HG03139 (cell line): ENCODE data around the gene GBP6.
"Not testable (repeated sequence)": the region's sequence is repeated elsewhere in the genome, so short reads cannot be mapped to it uniquely, and the experiment has no call there.

Experiments used
- ATAC-seq: cut with Tn5 transposase; IDR thresholded peaks from one replicate; pipeline ENCODE4 v1.9.1; 2021; ENCODE audit not compliant: unreplicated experiment

The GBP6 gene

GRCh38 chr1:89369331-89369730 is 5.5 kb downstream of the GBP6 start:
- ATAC-seq: no peak

GRCh38 chr1:89373810-89374209 is 10.0 kb downstream of the GBP6 start:
- ATAC-seq: not testable (repeated sequence)

GRCh38 chr1:89378001-89378400 is 14.1 kb downstream of the GBP6 start:
- no peak for ATAC-seq

GRCh38 chr1:89381618-89382017 is 17.8 kb downstream of the GBP6 start:
- ATAC-seq: no peak

- ATAC-seq: no peak
Measured at GRCh38 chr1:89382479-89382878, 18.6 kb downstream of the GBP6 start.

GRCh38 chr1:89383185-89383584 is 19.3 kb downstream of the GBP6 start:
- no peak for ATAC-seq

GRCh38 chr1:89390707-89391106 is 26.8 kb downstream of the GBP6 start:
- no peak for ATAC-seq

- ATAC-seq: no peak
Measured at GRCh38 chr1:89391686-89392085, 27.8 kb downstream of the GBP6 start.

- ATAC-seq: no peak
Measured at GRCh38 chr1:89394851-89395250, 31.0 kb downstream of the GBP6 start.

- no peak for ATAC-seq
Measured at GRCh38 chr1:89396902-89397301, 33.0 kb downstream of the GBP6 start.

GRCh38 chr1:89405275-89405929 is 41.5 kb downstream of the GBP6 start:
- no peak for ATAC-seq

- no peak for ATAC-seq
Measured at GRCh38 chr1:89407360-89407759, 43.5 kb downstream of the GBP6 start.

- ATAC-seq: not testable (repeated sequence)
Measured at GRCh38 chr1:89407768-89408167, 43.9 kb downstream of the GBP6 start.

GRCh38 chr1:89425056-89425455 is 61.2 kb downstream of the GBP6 start:
- ATAC-seq: no peak

GRCh38 chr1:89429062-89429461 is 65.2 kb downstream of the GBP6 start:
- no peak for ATAC-seq

GRCh38 chr1:89429681-89430080 is 65.8 kb downstream of the GBP6 start:
- ATAC-seq: not testable (repeated sequence)

GRCh38 chr1:89433421-89433820 is 69.6 kb downstream of the GBP6 start:
- ATAC-seq: no peak

GRCh38 chr1:89434058-89434780 is 70.4 kb downstream of the GBP6 start:
- not testable (repeated sequence) for ATAC-seq
